HepG2 (cell line): ENCODE results near the gene LENEP. TPM values are rescaled to one million over a fixed set of nuclear protein-coding genes. Genes with fewer than 3 reads are reported as not detected.
A peak's percentile ranks its signal among the peaks of the same experiment; 100 is the strongest.

Experiments
- ASH2L ChIP-seq: fragments of 300-600, 200-600 bp; sonication (generic); IDR thresholded peaks from 2 replicates; pipeline ENCODE4 v1.7.0; 2017; ENCODE audit warnings: low read depth, mild to moderate bottlenecking, moderate library complexity, mixed read lengths, low read length; ENCODE audit not compliant: insufficient read length
- CHD2 ChIP-seq: IDR thresholded peaks from 2 replicates; pipeline ENCODE4 v1.6.1; 2011; ENCODE audit warnings: low read depth, low read length, improper control_type of control experiment
- NR3C1 ChIP-seq: sonication (generic); formaldehyde crosslinking; IDR thresholded peaks from 2 replicates; pipeline ENCODE4 v1.4.0; 2020; ENCODE audit warnings: missing genetic modification reagents
- RBFOX2 ChIP-seq: fragments of 200-400 bp; formaldehyde crosslinking; IDR thresholded peaks from 2 replicates; pipeline ENCODE4 v1.6.1; 2017; ENCODE audit warnings: low read depth, mild to moderate bottlenecking, low read length
- REL ChIP-seq: sonication (generic); formaldehyde crosslinking; conservative IDR thresholded peaks from 2 replicates; pipeline ENCODE4 v1.8.0; 2022; ENCODE audit warnings: mild to moderate bottlenecking, missing genetic modification reagents, moderate library complexity
- SALL1 ChIP-seq: sonication (generic); formaldehyde crosslinking; IDR thresholded peaks from 2 replicates; pipeline ENCODE4 v1.8.0; 2022; ENCODE audit warnings: mild to moderate bottlenecking, missing genetic modification reagents
- SOX13 ChIP-seq, 3 experiments: fragments of 450-650 bp in 1 of 3; sonication (generic) in 1 of 3; formaldehyde crosslinking in 1 of 3; IDR thresholded peaks in 2 of 3; conservative IDR thresholded peaks in 1 of 3; 2 replicates each; pipeline versions ENCODE4 v1.5.0 to v1.6.1; 2016 to 2020; ENCODE audit warnings: antibody characterized with exemption in 1 of 3, mild to moderate bottlenecking in 1 of 3, missing compliant biosample characterization in 1 of 3, missing genetic modification reagents in 1 of 3, moderate library complexity in 1 of 3
- TCF7 ChIP-seq: sonication (generic); IDR thresholded peaks from 2 replicates; pipeline ENCODE4 v1.6.1; 2016; ENCODE audit warnings: antibody characterized with exemption, low read depth
- WIZ ChIP-seq: sonication (generic); formaldehyde crosslinking; IDR thresholded peaks from 2 replicates; pipeline ENCODE4 v1.5.1; 2020; ENCODE audit warnings: mild to moderate bottlenecking, missing genetic modification reagents
- ZNF20 ChIP-seq: sonication (generic); formaldehyde crosslinking; IDR thresholded peaks from 2 replicates; pipeline ENCODE4 v1.4.0; 2020; ENCODE audit warnings: mild to moderate bottlenecking, moderate library complexity, missing genetic modification reagents
- ZNF354B ChIP-seq: sonication (generic); formaldehyde crosslinking; IDR thresholded peaks from 2 replicates; pipeline ENCODE4 v1.8.0; 2022; ENCODE audit warnings: mild to moderate bottlenecking, missing genetic modification reagents
- ZNF670 ChIP-seq: sonication (generic); formaldehyde crosslinking; IDR thresholded peaks from 2 replicates; pipeline ENCODE4 v1.8.0; 2022; ENCODE audit warnings: mild to moderate bottlenecking, missing genetic modification reagents, borderline replicate concordance
- ZNF879 ChIP-seq: sonication (generic); formaldehyde crosslinking; IDR thresholded peaks from 2 replicates; pipeline ENCODE4 v1.8.1; 2023; ENCODE audit warnings: missing genetic modification reagents
- polyA plus RNA-seq, 8 experiments: library from polyadenylated mRNA; depleted of rRNA in 3 of 8; stranded (reverse) in 7 of 8; unstranded in 1 of 8; fragments of >200 nt; fragmentation: Illumina TruSeq in 4 of 8; extraction: Trizol in 4 of 8; gene quantifications; 2 replicates each; pipeline versions ENCODE4 v1.2.1 to v1.2.3, GENCODE V29; 2011 to 2016; ENCODE audit warnings: low read depth in 4 of 8, missing spikeins in 1 of 8, mixed read lengths in 1 of 8; ENCODE audit not compliant: insufficient read depth in 1 of 8
- total RNA-seq, 5 experiments: library from RNA; depleted of rRNA; stranded (reverse); fragments of >200 nt; fragmentation: Illumina TruSeq; extraction: Trizol; gene quantifications; 2 replicates each; pipeline ENCODE4 v1.2.3, GENCODE V29; 2016; ENCODE audit warnings: low read depth in 1 of 5
- TF ChIP-seq, protein P1 (sequence below): sonication (generic); formaldehyde crosslinking; IDR thresholded peaks from 2 replicates; pipeline ENCODE4 v1.4.0; 2020; ENCODE audit warnings: missing genetic modification reagents, borderline replicate concordance
- TF ChIP-seq, protein P2 (sequence below): sonication (generic); formaldehyde crosslinking; IDR thresholded peaks from 2 replicates; pipeline ENCODE4 v1.8.1; 2023; ENCODE audit warnings: mild to moderate bottlenecking, inconsistent platforms, moderate library complexity, missing genetic modification reagents, borderline replicate concordance
- TF ChIP-seq, protein P3 (sequence below): conservative IDR thresholded peaks from 2 replicates; pipeline ENCODE4 v1.6.1; 2018; ENCODE audit warnings: missing genetic modification reagents
- TF ChIP-seq, protein P4 (sequence below): sonication (generic); formaldehyde crosslinking; IDR thresholded peaks from 2 replicates; pipeline ENCODE4 v1.4.0; 2020; ENCODE audit warnings: mild to moderate bottlenecking, missing genetic modification reagents
- TF ChIP-seq, protein P5 (sequence below): sonication (generic); formaldehyde crosslinking; IDR thresholded peaks from 2 replicates; pipeline ENCODE4 v1.9.0; 2021; ENCODE audit warnings: missing genetic modification reagents, mild to moderate bottlenecking, borderline replicate concordance
- TF ChIP-seq, protein P6 (sequence below): sonication (generic); formaldehyde crosslinking; IDR thresholded peaks from 2 replicates; pipeline ENCODE4 v1.4.0; 2020; ENCODE audit warnings: missing genetic modification reagents, low read depth, mild to moderate bottlenecking, borderline replicate concordance

Gene LENEP
- total and polyA plus RNA-seq, 2 of the 13 experiments (the other 11 are each of a cell fraction or from before 2014, with no cell fraction given), result 0.29 TPM; not detected in 1

DNA sequence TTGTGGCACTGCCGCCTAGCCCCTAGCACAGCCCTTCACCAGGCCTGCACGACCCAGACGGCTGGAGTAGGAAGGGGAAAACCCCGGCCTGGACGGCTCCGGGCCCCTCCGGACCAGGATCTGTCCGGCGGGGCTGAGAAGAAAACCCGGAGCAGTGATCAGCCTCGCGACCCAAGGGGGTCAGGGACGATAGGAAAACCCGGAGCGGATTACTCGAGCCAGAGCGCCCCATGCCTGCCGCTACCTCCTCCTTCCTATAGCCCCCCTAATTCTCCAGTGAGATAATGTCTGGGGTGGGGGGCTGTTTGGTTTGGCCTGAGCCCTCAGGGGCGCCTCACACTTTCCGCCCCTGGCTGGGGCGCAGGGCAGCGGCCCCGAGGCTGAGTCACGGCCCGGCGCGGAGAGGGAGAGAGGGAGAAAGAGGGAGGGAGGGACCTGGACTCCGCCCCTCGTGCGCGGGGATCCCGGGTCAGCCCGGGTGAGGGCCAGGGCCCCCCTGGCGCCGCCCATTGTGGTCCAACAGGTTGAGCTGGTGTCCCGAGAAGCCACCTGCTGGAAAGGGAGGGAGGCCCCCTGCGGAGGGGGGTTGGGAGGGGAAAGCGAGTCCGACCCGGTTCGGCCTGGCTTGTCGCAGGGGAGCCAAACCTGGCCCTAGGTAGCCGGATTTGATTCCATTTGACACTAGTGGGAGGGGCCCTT lies 7.5 kb downstream of the LENEP start (continued):
- TF ChIP-seq, protein P1, sequence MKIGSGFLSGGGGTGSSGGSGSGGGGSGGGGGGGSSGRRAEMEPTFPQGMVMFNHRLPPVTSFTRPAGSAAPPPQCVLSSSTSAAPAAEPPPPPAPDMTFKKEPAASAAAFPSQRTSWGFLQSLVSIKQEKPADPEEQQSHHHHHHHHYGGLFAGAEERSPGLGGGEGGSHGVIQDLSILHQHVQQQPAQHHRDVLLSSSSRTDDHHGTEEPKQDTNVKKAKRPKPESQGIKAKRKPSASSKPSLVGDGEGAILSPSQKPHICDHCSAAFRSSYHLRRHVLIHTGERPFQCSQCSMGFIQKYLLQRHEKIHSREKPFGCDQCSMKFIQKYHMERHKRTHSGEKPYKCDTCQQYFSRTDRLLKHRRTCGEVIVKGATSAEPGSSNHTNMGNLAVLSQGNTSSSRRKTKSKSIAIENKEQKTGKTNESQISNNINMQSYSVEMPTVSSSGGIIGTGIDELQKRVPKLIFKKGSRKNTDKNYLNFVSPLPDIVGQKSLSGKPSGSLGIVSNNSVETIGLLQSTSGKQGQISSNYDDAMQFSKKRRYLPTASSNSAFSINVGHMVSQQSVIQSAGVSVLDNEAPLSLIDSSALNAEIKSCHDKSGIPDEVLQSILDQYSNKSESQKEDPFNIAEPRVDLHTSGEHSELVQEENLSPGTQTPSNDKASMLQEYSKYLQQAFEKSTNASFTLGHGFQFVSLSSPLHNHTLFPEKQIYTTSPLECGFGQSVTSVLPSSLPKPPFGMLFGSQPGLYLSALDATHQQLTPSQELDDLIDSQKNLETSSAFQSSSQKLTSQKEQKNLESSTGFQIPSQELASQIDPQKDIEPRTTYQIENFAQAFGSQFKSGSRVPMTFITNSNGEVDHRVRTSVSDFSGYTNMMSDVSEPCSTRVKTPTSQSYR (CRISPR knock-in tag), result peak; percentile 75
- TF ChIP-seq ASH2L (peak; percentile 90), SOX13 (IDR thresholded peaks at IDR 0.05) (peak; percentile 62), SOX13 (CRISPR knock-in tag; conservative IDR thresholded peaks at IDR 0.05 in 1 of 2, IDR thresholded peaks at IDR 0.05 in 1 of 2) (peak in 1 of 2 experiments; percentile 70; a peak in 2 of 4 replicates), NR3C1 (CRISPR knock-in tag) (no peak), SALL1 (peak; percentile 72), ZNF354B (0 out of 2 replicates have a peak, but pooled peaks have one; percentile 53), RBFOX2 (peak; percentile 88), CHD2 (peak; percentile 42; the same call in 1 of the 2 replicates), ZNF670 (CRISPR knock-in tag) (no peak), TCF7 (peak; percentile 32; the same call in 1 of the 2 replicates), ZNF20 (peak; percentile 89; the same call in 1 of the 2 replicates), ZNF879 (CRISPR knock-in tag) (no peak), REL (CRISPR knock-in tag) (0 out of 2 replicates have a peak, but pooled peaks have one; percentile 22), WIZ (no peak)
- TF ChIP-seq, protein P2, sequence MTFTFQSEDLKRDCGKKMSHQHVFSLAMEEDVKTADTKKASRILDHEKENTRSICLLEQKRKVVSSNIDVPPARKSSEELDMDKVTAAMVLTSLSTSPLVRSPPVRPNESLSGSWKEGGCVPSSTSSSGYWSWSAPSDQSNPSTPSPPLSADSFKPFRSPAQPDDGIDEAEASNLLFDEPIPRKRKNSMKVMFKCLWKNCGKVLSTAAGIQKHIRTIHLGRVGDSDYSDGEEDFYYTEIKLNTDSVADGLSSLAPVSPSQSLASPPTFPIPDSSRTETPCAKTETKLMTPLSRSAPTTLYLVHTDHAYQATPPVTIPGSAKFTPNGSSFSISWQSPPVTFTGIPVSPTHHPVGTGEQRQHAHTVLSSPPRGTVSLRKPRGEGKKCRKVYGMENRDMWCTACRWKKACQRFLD, result no peak
- TF ChIP-seq, protein P3, sequence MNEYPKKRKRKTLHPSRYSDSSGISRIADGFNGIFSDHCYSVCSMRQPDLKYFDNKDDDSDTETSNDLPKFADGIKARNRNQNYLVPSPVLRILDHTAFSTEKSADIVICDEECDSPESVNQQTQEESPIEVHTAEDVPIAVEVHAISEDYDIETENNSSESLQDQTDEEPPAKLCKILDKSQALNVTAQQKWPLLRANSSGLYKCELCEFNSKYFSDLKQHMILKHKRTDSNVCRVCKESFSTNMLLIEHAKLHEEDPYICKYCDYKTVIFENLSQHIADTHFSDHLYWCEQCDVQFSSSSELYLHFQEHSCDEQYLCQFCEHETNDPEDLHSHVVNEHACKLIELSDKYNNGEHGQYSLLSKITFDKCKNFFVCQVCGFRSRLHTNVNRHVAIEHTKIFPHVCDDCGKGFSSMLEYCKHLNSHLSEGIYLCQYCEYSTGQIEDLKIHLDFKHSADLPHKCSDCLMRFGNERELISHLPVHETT (CRISPR knock-in tag), result peak; percentile 64; the same call in 1 of the 2 replicates
- TF ChIP-seq, protein P4, sequence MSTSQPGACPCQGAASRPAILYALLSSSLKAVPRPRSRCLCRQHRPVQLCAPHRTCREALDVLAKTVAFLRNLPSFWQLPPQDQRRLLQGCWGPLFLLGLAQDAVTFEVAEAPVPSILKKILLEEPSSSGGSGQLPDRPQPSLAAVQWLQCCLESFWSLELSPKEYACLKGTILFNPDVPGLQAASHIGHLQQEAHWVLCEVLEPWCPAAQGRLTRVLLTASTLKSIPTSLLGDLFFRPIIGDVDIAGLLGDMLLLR, result no peak; the same call in 1 of the 2 replicates
- TF ChIP-seq, protein P5, sequence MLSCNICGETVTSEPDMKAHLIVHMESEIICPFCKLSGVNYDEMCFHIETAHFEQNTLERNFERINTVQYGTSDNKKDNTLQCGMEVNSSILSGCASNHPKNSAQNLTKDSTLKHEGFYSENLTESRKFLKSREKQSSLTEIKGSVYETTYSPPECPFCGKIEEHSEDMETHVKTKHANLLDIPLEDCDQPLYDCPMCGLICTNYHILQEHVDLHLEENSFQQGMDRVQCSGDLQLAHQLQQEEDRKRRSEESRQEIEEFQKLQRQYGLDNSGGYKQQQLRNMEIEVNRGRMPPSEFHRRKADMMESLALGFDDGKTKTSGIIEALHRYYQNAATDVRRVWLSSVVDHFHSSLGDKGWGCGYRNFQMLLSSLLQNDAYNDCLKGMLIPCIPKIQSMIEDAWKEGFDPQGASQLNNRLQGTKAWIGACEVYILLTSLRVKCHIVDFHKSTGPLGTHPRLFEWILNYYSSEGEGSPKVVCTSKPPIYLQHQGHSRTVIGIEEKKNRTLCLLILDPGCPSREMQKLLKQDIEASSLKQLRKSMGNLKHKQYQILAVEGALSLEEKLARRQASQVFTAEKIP (CRISPR knock-in tag), result no peak
- TF ChIP-seq, protein P6, sequence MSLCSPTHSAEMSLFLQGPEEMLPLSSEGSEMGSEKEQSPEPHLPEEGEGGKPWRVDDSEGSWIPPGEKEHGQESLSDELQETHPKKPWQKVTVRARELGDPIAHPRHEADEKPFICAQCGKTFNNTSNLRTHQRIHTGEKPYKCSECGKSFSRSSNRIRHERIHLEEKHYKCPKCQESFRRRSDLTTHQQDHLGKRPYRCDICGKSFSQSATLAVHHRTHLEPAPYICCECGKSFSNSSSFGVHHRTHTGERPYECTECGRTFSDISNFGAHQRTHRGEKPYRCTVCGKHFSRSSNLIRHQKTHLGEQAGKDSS (CRISPR knock-in tag), result peak; percentile 82
